ENCODE results near the gene NAALADL2. TPM values are rescaled to one million over a fixed set of nuclear protein-coding genes. Genes with fewer than 3 reads are reported as not detected.

NAALADL2 gene
- total and polyA plus RNA-seq, 2 donors (not counting 1 experiment from before 2014, with no cell fraction given), result not detected

GRCh38 chr3:175746308-175746707 lies 887.2 kb downstream of the NAALADL2 start:
- Histone ChIP-seq H3K4me1 (ENCODE audit: control insufficient read depth in 2 of 2, insufficient read depth in 2 of 2, low read length in 2 of 2) (no peaks in the 10 kb centered on the region), H3K79me2 (ENCODE audit: control insufficient read depth, insufficient read depth, low read length) (no peaks in the 10 kb centered on the region), H3K36me3 (replicated peaks in 1 of 2; ENCODE audit: control extremely low read depth in 1 of 2, control insufficient read depth in 1 of 2, extremely low read depth in 1 of 2, insufficient read depth in 2 of 2, low read length in 1 of 2) (no peaks in the 10 kb centered on the region), H3K27ac (ENCODE audit: low read length in 2 of 2) (no peak overlapping the region), H2AFZ (ENCODE audit: insufficient read depth, low read depth, low read length, poor library complexity, severe bottlenecking) (no peak overlapping the region), H3K27me3 (replicated peaks in 1 of 4; ENCODE audit: control extremely low read depth in 1 of 4, control insufficient read depth in 3 of 4, insufficient read depth in 4 of 4, low read length in 3 of 4) (no peaks in the 10 kb centered on the region), H3K4me2 (replicated peaks; ENCODE audit: low read depth, low read length, poor library complexity, severe bottlenecking) (no peak overlapping the region), H3K4me3 (ENCODE audit: control extremely low read depth in 1 of 5, extremely low read depth in 1 of 5, insufficient read depth in 1 of 5, low read depth in 2 of 5, low read length in 4 of 5) (no peak overlapping the region), H4K20me1 (ENCODE audit: control insufficient read depth, insufficient read depth, low read length, poor library complexity, severe bottlenecking) (no peaks in the 10 kb centered on the region), H3K9ac (ENCODE audit: low read length) (no peak overlapping the region), H3K9me3 (ENCODE audit: control extremely low read depth in 1 of 3, control insufficient read depth in 2 of 3, insufficient read depth in 1 of 3, low read length in 2 of 3) (no peaks in the 10 kb centered on the region)
- no peak for ATAC-seq (ENCODE audit: low read depth)
- no peak for DNase-seq
- ChIA-PET CTCF (no interaction called here), POLR2A (no interaction called here)
- Mint-ChIP-seq H3K4me1 (no peaks in the 10 kb centered on the region), H3K27me3 (no peaks in the 10 kb centered on the region), H3K4me3 (no peak overlapping the region), H3K27ac (no peak overlapping the region), H3K9me3 (ENCODE audit: insufficient read depth) (peaks cover 11% of the 10 kb centered on the region)
- intact Hi-C loops (cut with micrococcal nuclease), result no loop called here
- TF ChIP-seq CTCF (IDR thresholded peaks at IDR 0.05), result no peak
- TF ChIP-seq EZH2 (IDR thresholded peaks at IDR 0.05; ENCODE audit: borderline replicate concordance, insufficient read depth, low read depth, low read length, poor library complexity, severe bottlenecking), result no peak
- 100% methylated on average over 1 of the region's 2 CpGs for WGBS (ENCODE audit: insufficient coverage)

GRCh38 chr3:175748087-175748730 lies 889.1 kb downstream of the NAALADL2 start:
- no peak overlapping the region for H3K4me2 ChIP-seq (replicated peaks; ENCODE audit: low read depth, low read length, poor library complexity, severe bottlenecking)
- no peaks in the 10 kb centered on the region for H3K9me3 ChIP-seq (ENCODE audit: control extremely low read depth in 1 of 3, control insufficient read depth in 2 of 3, insufficient read depth in 1 of 3, low read length in 2 of 3)
- Mint-ChIP-seq H3K4me1 (no peaks in the 10 kb centered on the region), H3K27ac (no peak overlapping the region), H3K27me3 (no peaks in the 10 kb centered on the region), H3K9me3 (ENCODE audit: insufficient read depth) (peaks cover 8% of the 10 kb centered on the region), H3K4me3 (no peak overlapping the region)
- ATAC-seq (ENCODE audit: low read depth), result no peak
- H2AFZ ChIP-seq (ENCODE audit: insufficient read depth, low read depth, low read length, poor library complexity, severe bottlenecking), result no peak overlapping the region
- TF ChIP-seq CTCF (IDR thresholded peaks at IDR 0.05) (no peak), EZH2 (IDR thresholded peaks at IDR 0.05; ENCODE audit: borderline replicate concordance, insufficient read depth, low read depth, low read length, poor library complexity, severe bottlenecking) (no peak)
- no peaks in the 10 kb centered on the region for H3K4me1 ChIP-seq (ENCODE audit: control insufficient read depth in 2 of 2, insufficient read depth in 2 of 2, low read length in 2 of 2)
- H3K4me3 ChIP-seq (ENCODE audit: control extremely low read depth in 1 of 5, extremely low read depth in 1 of 5, insufficient read depth in 1 of 5, low read depth in 2 of 5, low read length in 4 of 5), result no peak overlapping the region
- DNase-seq, result no peak
- H3K9ac ChIP-seq (ENCODE audit: low read length), result no peak overlapping the region
- no CpG with 5 or more reads among the region's 3 CpGs for WGBS (ENCODE audit: insufficient coverage)
- no peaks in the 10 kb centered on the region for H3K27me3 ChIP-seq (replicated peaks in 1 of 4; ENCODE audit: control extremely low read depth in 1 of 4, control insufficient read depth in 3 of 4, insufficient read depth in 4 of 4, low read length in 3 of 4)
- H3K79me2 ChIP-seq (ENCODE audit: control insufficient read depth, insufficient read depth, low read length), result no peaks in the 10 kb centered on the region
- H4K20me1 ChIP-seq (ENCODE audit: control insufficient read depth, insufficient read depth, low read length, poor library complexity, severe bottlenecking), result no peaks in the 10 kb centered on the region
- CTCF ChIA-PET, result no interaction called here
- no peaks in the 10 kb centered on the region for H3K36me3 ChIP-seq (replicated peaks in 1 of 2; ENCODE audit: control extremely low read depth in 1 of 2, control insufficient read depth in 1 of 2, extremely low read depth in 1 of 2, insufficient read depth in 2 of 2, low read length in 1 of 2)
- intact Hi-C loops (cut with micrococcal nuclease), result no loop called here
- H3K27ac ChIP-seq (ENCODE audit: low read length in 2 of 2), result no peak overlapping the region
- POLR2A ChIA-PET, result no interaction called here

All from B cell (primary cell).